Upper lobe of left lung (tissue), 4 donors: ENCODE data around the gene KPNA6.

Experiments used
- CTCF ChIP-seq, 6 experiments: fragments of 450-650 bp in 4 of 6; fragments of 200-600 bp in 2 of 6; sonication (generic) in 2 of 6; IDR thresholded peaks; one replicate each; pipeline ENCODE4 v1.5.1; 2016 to 2019; ENCODE audit warnings: antibody characterized with exemption in 6 of 6
- EP300 ChIP-seq, 4 donors: sonication (generic); formaldehyde crosslinking; IDR thresholded peaks; one replicate each; pipeline ENCODE4 v1.5.1; 2017; ENCODE audit warnings: antibody characterized with exemption in 4 of 4, control low read depth in 2 of 4
- POLR2A ChIP-seq, 4 donors: fragments of 450-650 bp; IDR thresholded peaks; one replicate each; pipeline ENCODE4 v1.5.1; 2016 to 2017; ENCODE audit warnings: antibody characterized with exemption in 4 of 4, mild to moderate bottlenecking in 2 of 4
- POLR2AphosphoS5 ChIP-seq, 2 donors: sonication (generic); formaldehyde crosslinking; IDR thresholded peaks; one replicate each; pipeline ENCODE4 v1.5.1; 2017; ENCODE audit warnings: antibody characterized with exemption in 2 of 2

- TF ChIP-seq POLR2A (IDR thresholded peaks at IDR 0.05) (no peak), CTCF (IDR thresholded peaks at IDR 0.05) (no peak), EP300 (IDR thresholded peaks at IDR 0.05) (no peak), POLR2AphosphoS5 (IDR thresholded peaks at IDR 0.05) (no peak)
These were observed 70.7 kb downstream of the KPNA6 start for GRCh38 chr1:32178380-32179192.
